Liver (tissue), 9 donors: ENCODE measurements around the gene CTNND1. TPM values are rescaled to one million over a fixed set of nuclear protein-coding genes. Genes with fewer than 3 reads are reported as not detected.

Source experiments
- DNase-seq: peaks from one replicate; pipeline ENCODE4 v3.0.0-alpha.2; 2017; ENCODE audit warnings: low spot score
- H3K27ac ChIP-seq, 2 donors: one replicate each; pipeline ENCODE4 v1.7.0; 2013; ENCODE audit warnings: inconsistent platforms in 2 of 2, low read length in 2 of 2, control low read depth in 1 of 2, low read depth in 1 of 2, mild to moderate bottlenecking in 1 of 2
- H3K27me3 ChIP-seq, 4 donors: one replicate each; pipeline versions ENCODE4 v1.6.1 to v1.7.0; 2013; ENCODE audit warnings: low read length in 3 of 4, inconsistent platforms in 1 of 4, mild to moderate bottlenecking in 1 of 4, moderate library complexity in 1 of 4; ENCODE audit not compliant: control insufficient read depth in 4 of 4, insufficient read depth in 4 of 4
- H3K36me3 ChIP-seq, 4 donors: one replicate each; pipeline versions ENCODE4 v1.6.1 to v1.7.0; 2013; ENCODE audit warnings: low read length in 3 of 4, mild to moderate bottlenecking in 3 of 4, low read depth in 1 of 4, moderate library complexity in 1 of 4; ENCODE audit not compliant: control insufficient read depth in 4 of 4, insufficient read depth in 3 of 4
- H3K4me1 ChIP-seq, 4 donors: one replicate each; pipeline versions ENCODE4 v1.6.1 to v1.7.0; 2013; ENCODE audit warnings: low read length in 3 of 4, mild to moderate bottlenecking in 3 of 4, moderate library complexity in 1 of 4; ENCODE audit not compliant: control insufficient read depth in 4 of 4, insufficient read depth in 4 of 4
- H3K4me3 ChIP-seq, 3 donors: one replicate each; pipeline versions ENCODE4 v1.6.1 to v1.7.0; 2013; ENCODE audit warnings: low read length in 3 of 3, control low read depth in 1 of 3, low read depth in 1 of 3, mild to moderate bottlenecking in 1 of 3
- H3K9ac ChIP-seq, 2 donors: one replicate each; pipeline ENCODE4 v1.7.0; 2013; ENCODE audit warnings: low read length in 2 of 2, mild to moderate bottlenecking in 2 of 2, moderate library complexity in 2 of 2, control low read depth in 1 of 2, low read depth in 1 of 2
- H3K9me3 ChIP-seq, 4 donors: one replicate each; pipeline versions ENCODE4 v1.6.1 to v1.7.0; 2013; ENCODE audit warnings: low read length in 3 of 4; ENCODE audit not compliant: control insufficient read depth in 4 of 4
- ATF3 ChIP-seq: IDR thresholded peaks from 2 replicates; pipeline ENCODE4 v1.6.1; 2016; ENCODE audit warnings: antibody characterized with exemption
- CTCF ChIP-seq: fragments of 150-350 bp; IDR thresholded peaks from 2 replicates; pipeline ENCODE4 v1.5.1; 2017; ENCODE audit warnings: improper control_type of control experiment, low read depth, low read length; ENCODE audit not compliant: missing input control
- EGR1 ChIP-seq, 2 donors: IDR thresholded peaks; 2 replicates each; pipeline ENCODE4 v1.6.1; 2016 to 2018; ENCODE audit warnings: antibody characterized with exemption in 2 of 2, low read depth in 2 of 2
- FOXA1 ChIP-seq: IDR thresholded peaks from 2 replicates; pipeline ENCODE4 v1.6.1; 2016; ENCODE audit warnings: antibody characterized with exemption
- FOXA2 ChIP-seq: IDR thresholded peaks from 2 replicates; pipeline ENCODE4 v1.6.1; 2016; ENCODE audit warnings: antibody characterized with exemption
- GABPA ChIP-seq, 2 donors: IDR thresholded peaks in 1 of 2; conservative IDR thresholded peaks in 1 of 2; 2 replicates each; pipeline ENCODE4 v1.6.1; 2016; ENCODE audit warnings: antibody characterized with exemption in 2 of 2, mild to moderate bottlenecking in 1 of 2, moderate library complexity in 1 of 2
- HNF4A ChIP-seq, 2 donors: conservative IDR thresholded peaks; 2 replicates each; pipeline ENCODE4 v1.6.1; 2016; ENCODE audit warnings: antibody characterized with exemption in 2 of 2, mild to moderate bottlenecking in 2 of 2
- HNF4G ChIP-seq: IDR thresholded peaks from 2 replicates; pipeline ENCODE4 v1.6.1; 2016; ENCODE audit warnings: antibody characterized with exemption
- MAX ChIP-seq: IDR thresholded peaks from 2 replicates; pipeline ENCODE4 v1.6.1; 2016; ENCODE audit warnings: antibody characterized with exemption
- NR2F2 ChIP-seq: IDR thresholded peaks from 2 replicates; pipeline ENCODE4 v1.6.1; 2016; ENCODE audit warnings: antibody characterized with exemption
- RAD21 ChIP-seq, 2 donors: IDR thresholded peaks; 2 replicates each; pipeline ENCODE4 v1.6.1; 2016; ENCODE audit warnings: antibody characterized with exemption in 2 of 2, mild to moderate bottlenecking in 2 of 2
- REST ChIP-seq: IDR thresholded peaks from 2 replicates; pipeline ENCODE4 v1.6.1; 2016; ENCODE audit warnings: antibody characterized with exemption, mild to moderate bottlenecking
- RXRA ChIP-seq, 2 donors: IDR thresholded peaks; 2 replicates each; pipeline ENCODE4 v1.6.1; 2017 to 2018; ENCODE audit warnings: antibody characterized with exemption in 2 of 2, mild to moderate bottlenecking in 1 of 2
- SP1 ChIP-seq: IDR thresholded peaks from 2 replicates; pipeline ENCODE4 v1.6.1; 2018; ENCODE audit warnings: antibody characterized with exemption, mild to moderate bottlenecking
- YY1 ChIP-seq: IDR thresholded peaks from 2 replicates; pipeline ENCODE4 v1.6.1; 2016; ENCODE audit warnings: antibody characterized with exemption, mild to moderate bottlenecking
- WGBS: extraction: QIAGEN DNeasy Blood & Tissue Kit; methylation state at CpG from one replicate; pipeline ENCODE4 v1.1.7; 2013; 5-methylcytosine and 5-hydroxymethylcytosine counted together
- polyA plus RNA-seq, 2 donors: library from polyadenylated mRNA; stranded (reverse) in 1 of 2; unstranded in 1 of 2; fragments of 200-250 nt in 1 of 2; fragments of >200 nt in 1 of 2; fragmentation: Nextera tagmentation in 1 of 2; extraction: Ambion mirVana in 1 of 2; gene quantifications; one replicate each; pipeline versions ENCODE4 v1.2.1 to v1.2.3, GENCODE V29; 2013 to 2015
- total RNA-seq, 2 donors: library from RNA; depleted of rRNA; stranded (reverse); fragments of >200 nt; gene quantifications; one replicate each; pipeline ENCODE4 v1.2.3, GENCODE V29; 2014
- donor health status: healthy.
- donor health status: healthy.
- donor health status: healthy.
- donor health status: healthy.
- donor health status: healthy.

CTNND1 gene
- total and polyA plus RNA-seq, 4 donors: 21.5 to 97.1 (median 58.0) TPM

GRCh38 chr11:57793351-57794115 is 31.9 kb downstream of the CTNND1 start:
- no peaks in the 10 kb centered on the region for H3K27me3 ChIP-seq
- 69% methylated on average over 8 of the region's 8 CpGs for WGBS
- H3K4me3 ChIP-seq: no peak overlapping the region
- H3K36me3 ChIP-seq: peaks cover 7 to 30% (median 18%) of the 10 kb centered on the region in 4 donors
- peaks cover 8 to 36% (median 28%) of the 10 kb centered on the region in 4 donors for H3K4me1 ChIP-seq
- no peak overlapping the region for H3K9ac ChIP-seq
- H3K27ac ChIP-seq: peak overlapping the region in 1 of 2 donors; percentile 28
- no peak for DNase-seq
- TF ChIP-seq NR2F2: no peak
- TF ChIP-seq MAX: no peak
- no peak for TF ChIP-seq RXRA (IDR thresholded peaks at IDR 0.05)
- no peak for TF ChIP-seq REST
- TF ChIP-seq GABPA (IDR thresholded peaks at IDR 0.05 in 1 of 2, conservative IDR thresholded peaks at IDR 0.05 in 1 of 2): no peak
- TF ChIP-seq FOXA2: no peak
- TF ChIP-seq FOXA1: no peak
- TF ChIP-seq HNF4G: no peak
- no peak for TF ChIP-seq HNF4A (conservative IDR thresholded peaks at IDR 0.05)
- H3K9me3 ChIP-seq: no peaks in the 10 kb centered on the region

GRCh38 chr11:57798905-57799559 is 37.4 kb downstream of the CTNND1 start:
- DNase-seq: no peak
- no peak for TF ChIP-seq FOXA1
- TF ChIP-seq NR2F2: peak; percentile 80
- TF ChIP-seq HNF4G: peak; percentile 19
- no peak for TF ChIP-seq CTCF
- peak; percentile 72 for TF ChIP-seq YY1
- peak; percentile 83 for TF ChIP-seq SP1
- TF ChIP-seq EGR1 (IDR thresholded peaks at IDR 0.05; ENCODE audit: low read depth in 2 of 2): peak in 1 of 2 donors; percentile 65
- no peak for TF ChIP-seq ATF3
- peak in 1 of 2 donors; percentile 66 for TF ChIP-seq GABPA (IDR thresholded peaks at IDR 0.05 in 1 of 2, conservative IDR thresholded peaks at IDR 0.05 in 1 of 2)
- TF ChIP-seq HNF4A (conservative IDR thresholded peaks at IDR 0.05): peak; percentile 73 to 74
- TF ChIP-seq RXRA (IDR thresholded peaks at IDR 0.05): peak; percentile 83
- peak; percentile 61 for TF ChIP-seq MAX
- peak; percentile 33 to 63 for TF ChIP-seq RAD21 (IDR thresholded peaks at IDR 0.05)
- WGBS: 9% methylated on average over 1 of the region's 1 CpG

More at GRCh38 chr11:57798905-57799559, 37.4 kb downstream of the CTNND1 start:
- H3K27ac ChIP-seq: peak overlapping the region; percentile 0 to 7
- peaks cover 11 to 38% (median 31%) of the 10 kb centered on the region in 4 donors for H3K4me1 ChIP-seq
- no peaks in the 10 kb centered on the region for H3K9me3 ChIP-seq
- H3K4me3 ChIP-seq: no peak overlapping the region
- no peak overlapping the region for H3K9ac ChIP-seq
- peaks cover 9 to 48% (median 39%) of the 10 kb centered on the region in 4 donors for H3K36me3 ChIP-seq
- no peaks in the 10 kb centered on the region for H3K27me3 ChIP-seq
